GM13976 (cell line): ENCODE measurements around the gene GNAT2.

Experiments
- DNase-seq: peaks from one replicate; pipeline ENCODE4 v3.0.0; 2012; ENCODE audit warnings: low spot score
- CTCF ChIP-seq: IDR thresholded peaks from 2 replicates; pipeline ENCODE4 v1.5.1; 2012; ENCODE audit warnings: borderline replicate concordance, mild to moderate bottlenecking; ENCODE audit not compliant: insufficient read depth; ENCODE audit errors: extremely low read depth, missing control alignments, control extremely low read depth
- in situ Hi-C: fragments of 300-500 bp; cut with MboI; formaldehyde crosslinking; loops from one replicate; pipeline ENCODE4 v1.12.0; 2022; ENCODE audit warnings: low sequenced_read_pairs, mixed read lengths, inconsistent platforms; ENCODE audit not compliant: unreplicated experiment

The GNAT2 gene

GRCh38 chr1:109566982-109567381 lies 52.4 kb downstream of the GNAT2 start:
- DNase-seq = no peak
- in situ Hi-C loops = no loop called here
- no peak for TF ChIP-seq CTCF

GRCh38 chr1:109565241-109565640 lies 54.2 kb downstream of the GNAT2 start:
- in situ Hi-C loops = no loop called here
- no peak for DNase-seq
- no peak for TF ChIP-seq CTCF

- no peak for TF ChIP-seq CTCF
- no peak for DNase-seq
- in situ Hi-C loops = no loop called here
Measured at GRCh38 chr1:109564194-109564878, 55.1 kb downstream of the GNAT2 start.

- in situ Hi-C loops = no loop called here
- no peak for DNase-seq
- TF ChIP-seq CTCF = no peak
Measured at GRCh38 chr1:109559995-109560394, 59.4 kb downstream of the GNAT2 start.

- no peak for DNase-seq
- in situ Hi-C loops = no loop called here
- no peak for TF ChIP-seq CTCF
Measured at GRCh38 chr1:109557520-109557919, 61.9 kb downstream of the GNAT2 start.

- DNase-seq = no peak
- TF ChIP-seq CTCF = no peak
- in situ Hi-C loops = no loop called here
Measured at GRCh38 chr1:109556563-109556962, 62.9 kb downstream of the GNAT2 start.
